HG02943 (cell line): ENCODE measurements around the gene KRTAP22-2.

Source experiments
- ATAC-seq: cut with Tn5 transposase; IDR thresholded peaks from one replicate; pipeline ENCODE4 v1.9.1; 2021; ENCODE audit warnings: mild to moderate bottlenecking, low read depth, moderate library complexity; ENCODE audit not compliant: unreplicated experiment

Gene KRTAP22-2

DNA sequence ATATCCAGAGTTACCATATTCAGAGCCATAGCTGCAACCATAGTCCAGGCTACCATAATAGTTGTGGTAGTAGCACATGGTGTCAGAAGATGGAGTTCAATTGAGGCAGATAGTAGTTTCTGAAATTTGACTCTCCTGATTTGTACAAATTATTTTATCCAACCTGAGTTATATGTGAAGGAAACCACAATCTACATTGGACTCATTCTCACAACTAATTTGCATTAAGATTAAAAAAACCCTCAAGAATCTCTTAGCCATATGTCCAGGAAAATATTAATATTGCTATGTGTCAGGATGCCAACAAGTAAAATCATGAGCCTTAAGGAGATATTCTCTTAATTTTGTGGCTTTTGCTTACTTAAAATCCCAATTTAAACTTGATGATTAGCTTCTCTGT lies at the start of gene KRTAP22-2:
Gene KRTAP22-2, minus strand, starts transcription at position 101 of the 400 bp plus-strand sequence.
- ATAC-seq: no peak

DNA sequence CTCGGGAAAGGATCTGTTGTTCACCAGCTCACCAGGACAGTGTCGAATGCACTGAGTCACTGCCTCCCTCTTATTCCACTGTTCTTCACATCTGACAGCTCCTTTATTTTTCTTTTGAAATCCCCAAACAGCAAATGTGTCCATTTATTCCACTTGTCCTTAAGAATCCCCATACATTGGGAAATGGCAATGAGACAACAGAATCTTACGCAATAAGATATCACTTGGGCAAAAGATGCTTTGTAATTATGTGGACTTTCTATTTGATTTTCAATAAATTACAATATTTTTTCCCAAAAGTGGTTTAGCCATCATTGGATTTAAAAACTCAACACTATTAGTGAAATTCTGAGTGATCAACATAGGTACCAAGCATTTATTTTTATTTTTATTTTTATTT lies 48.5 kb upstream of the KRTAP22-2 start:
- ATAC-seq: no peak

DNA sequence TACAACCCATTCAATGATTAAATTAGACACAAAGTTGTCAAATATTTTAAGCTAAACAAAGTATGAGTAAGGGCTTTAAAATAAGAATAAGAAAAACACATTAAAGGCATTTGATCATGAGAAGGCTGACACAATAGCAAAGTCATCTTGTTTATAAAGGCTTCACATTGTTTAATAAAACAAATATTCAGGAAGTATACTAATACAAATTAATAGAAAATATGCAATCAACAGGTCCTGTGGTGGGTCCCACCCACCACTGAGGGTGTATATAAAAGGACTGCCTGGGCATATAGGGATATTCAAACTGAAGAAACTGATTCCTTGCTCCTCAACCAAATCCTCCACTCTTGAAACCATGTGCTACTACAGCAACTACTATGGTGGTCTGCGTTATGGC lies 44.7 kb upstream of the KRTAP22-2 start, which contains the start of gene KRTAP20-2:
Gene KRTAP20-2, plus strand, starts transcription at position 301 of the 400 bp plus-strand sequence. Its CDS starts 58 bp downstream, at position 359.
- ATAC-seq: no peak

DNA sequence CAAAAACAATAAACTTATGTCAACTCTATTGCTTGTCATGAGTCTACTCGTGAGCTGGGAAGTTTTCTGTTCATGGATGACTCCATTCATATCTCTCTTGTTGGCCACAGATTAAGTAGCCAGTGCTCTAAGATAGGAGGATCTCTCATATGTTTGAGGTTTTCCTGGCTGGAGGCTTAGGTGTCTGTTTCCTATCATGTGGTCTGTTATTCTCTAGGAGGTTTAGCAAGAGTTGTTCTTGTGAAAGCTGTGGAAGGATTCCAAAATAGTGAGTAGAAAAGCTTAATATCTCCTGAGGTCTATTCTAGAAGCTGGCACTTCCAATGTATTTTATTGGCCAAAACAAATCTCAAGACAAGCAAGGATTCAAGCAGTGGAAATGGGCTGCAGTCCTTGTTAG lies 39.0 kb upstream of the KRTAP22-2 start:
- no peak for ATAC-seq

DNA sequence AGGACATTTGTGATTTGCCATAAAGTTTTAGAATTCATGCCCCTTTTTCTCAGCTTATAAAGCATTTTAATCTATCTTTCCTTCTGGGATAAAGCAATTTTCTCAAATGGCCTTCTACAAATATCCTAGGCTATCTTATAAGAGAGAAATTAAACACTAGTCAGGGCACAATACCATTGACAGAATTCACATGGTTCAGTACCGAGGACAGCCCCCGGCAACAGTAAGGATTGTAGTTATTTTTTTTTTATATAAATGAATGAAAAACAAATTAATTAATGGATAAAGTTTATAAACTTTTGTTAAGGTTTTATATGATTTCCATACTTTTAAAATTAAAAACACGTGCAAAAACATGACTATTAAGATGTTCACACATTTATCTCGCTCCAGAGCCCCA lies 37.9 kb upstream of the KRTAP22-2 start:
- no peak for ATAC-seq

GRCh38 chr21:30625449-30626165 lies 35.4 kb upstream of the KRTAP22-2 start:
- ATAC-seq: no peak

DNA sequence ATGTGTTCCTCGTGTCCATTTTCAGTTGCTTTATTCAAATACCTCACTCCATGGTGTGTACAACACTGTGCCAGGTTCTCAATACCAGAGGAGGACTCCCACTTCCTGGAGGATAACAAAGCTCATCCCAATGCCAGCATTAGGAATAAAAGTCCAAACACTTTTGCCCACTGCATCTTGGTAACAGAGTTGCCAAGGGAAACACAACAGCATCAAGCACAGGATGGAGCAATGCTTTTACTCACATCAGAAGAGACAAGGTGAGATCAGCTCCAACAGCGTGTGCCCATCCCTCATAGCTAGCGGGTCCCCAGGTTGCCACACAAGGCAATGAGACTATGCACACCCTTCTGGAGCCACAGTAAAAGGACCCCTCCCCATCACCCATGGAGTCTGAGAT lies 33.2 kb upstream of the KRTAP22-2 start:
- no peak for ATAC-seq

GRCh38 chr21:30620522-30620921 lies 30.3 kb upstream of the KRTAP22-2 start, which contains the start of gene KRTAP20-4:
Gene KRTAP20-4 (plus strand): TSS chr21:30620627.
- ATAC-seq: no peak

DNA sequence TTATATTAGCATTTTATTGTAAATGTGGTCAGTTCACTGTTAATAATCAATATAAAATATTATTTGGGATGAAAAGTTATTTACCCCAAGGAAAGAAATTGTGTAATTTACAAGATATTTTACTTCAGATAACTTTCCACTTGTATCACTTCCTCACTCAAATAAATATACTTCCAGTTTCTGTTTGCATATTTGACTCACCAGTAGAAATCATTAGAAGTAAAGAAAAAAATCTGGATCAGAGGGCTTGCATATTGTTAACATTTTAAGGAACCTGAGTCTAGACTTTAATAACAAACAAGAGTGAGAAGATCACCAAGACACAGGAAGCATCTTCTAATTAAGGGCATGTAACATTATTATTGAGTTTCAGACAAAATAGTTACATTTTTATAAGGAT lies 29.9 kb upstream of the KRTAP22-2 start:
- ATAC-seq: no peak

- no peak for ATAC-seq
Observed at GRCh38 chr21:30616125-30616524, 25.9 kb upstream of the KRTAP22-2 start, which contains the start of gene KRTAP20-1. Gene KRTAP20-1 (plus strand): TSS chr21:30616425. CDS start chr21:30616455, 30 bp downstream.

DNA sequence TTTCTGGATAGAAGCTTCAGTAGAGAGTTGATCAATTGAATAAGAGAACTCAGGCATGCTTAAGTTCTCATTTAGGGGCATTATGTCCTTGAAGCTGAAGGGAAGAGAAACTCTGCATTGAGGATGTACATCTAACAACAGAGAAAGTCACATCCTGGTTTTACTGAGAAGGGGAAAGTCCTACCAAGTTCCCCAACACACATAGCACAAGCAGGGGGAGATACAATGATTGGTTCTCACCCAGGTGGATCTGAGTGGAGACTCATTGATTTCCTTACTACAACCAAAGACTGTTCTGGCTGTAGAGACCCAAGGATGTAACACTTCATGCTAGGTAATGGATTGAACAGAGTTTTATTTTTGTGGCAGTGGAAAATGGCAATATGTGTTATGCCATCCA lies 25.0 kb upstream of the KRTAP22-2 start:
- ATAC-seq: no peak

DNA sequence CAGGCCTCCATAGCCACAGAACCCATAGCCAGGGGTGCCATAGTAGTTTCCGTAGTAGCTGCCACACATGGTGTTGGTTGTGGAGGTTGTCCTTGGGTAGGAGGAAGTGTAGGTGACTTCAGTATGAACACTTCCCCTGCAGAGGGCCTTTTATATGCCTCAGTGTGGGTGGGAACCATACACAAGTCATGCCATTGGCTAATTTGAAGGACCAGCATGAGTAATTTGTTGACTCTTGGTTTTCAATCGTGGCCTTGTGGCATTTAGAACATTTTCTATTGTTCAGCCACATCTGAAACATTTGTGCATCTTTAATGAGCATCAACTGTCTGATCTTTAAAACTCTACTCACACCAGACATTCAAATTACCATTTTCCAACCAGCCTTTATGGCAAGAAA lies 23.6 kb upstream of the KRTAP22-2 start, which contains the start of gene KRTAP6-1:
Gene KRTAP6-1, minus strand, starts transcription at position 95 of the 400 bp plus-strand sequence. Its CDS starts 26 bp downstream, at position 69.
- no peak for ATAC-seq

GRCh38 chr21:30612132-30612531 lies 21.9 kb upstream of the KRTAP22-2 start:
- no peak for ATAC-seq

GRCh38 chr21:30605968-30606367 lies 15.8 kb upstream of the KRTAP22-2 start:
- no peak for ATAC-seq

DNA sequence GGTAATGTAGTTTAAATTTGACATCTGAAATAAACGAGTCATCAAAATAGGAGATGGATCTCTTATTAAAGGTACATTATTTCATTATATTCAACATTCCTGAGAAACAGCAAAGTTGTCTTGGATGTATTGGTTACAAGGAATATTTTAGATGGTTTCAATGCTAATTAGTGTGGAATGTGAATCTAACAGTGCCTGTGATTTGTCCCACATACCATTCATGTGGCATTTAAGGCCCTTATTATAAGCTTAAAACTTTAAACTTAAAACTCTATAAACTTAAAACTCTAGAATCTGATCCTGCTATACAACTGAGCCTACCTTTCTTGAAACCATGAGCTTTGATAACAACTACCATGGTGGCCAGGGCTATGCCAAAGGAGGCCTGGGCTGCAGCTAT lies 10.6 kb upstream of the KRTAP22-2 start, which contains the start of gene KRTAP22-1:
Gene KRTAP22-1, plus strand, starts transcription at position 301 of the 400 bp plus-strand sequence.
- ATAC-seq: no peak

DNA sequence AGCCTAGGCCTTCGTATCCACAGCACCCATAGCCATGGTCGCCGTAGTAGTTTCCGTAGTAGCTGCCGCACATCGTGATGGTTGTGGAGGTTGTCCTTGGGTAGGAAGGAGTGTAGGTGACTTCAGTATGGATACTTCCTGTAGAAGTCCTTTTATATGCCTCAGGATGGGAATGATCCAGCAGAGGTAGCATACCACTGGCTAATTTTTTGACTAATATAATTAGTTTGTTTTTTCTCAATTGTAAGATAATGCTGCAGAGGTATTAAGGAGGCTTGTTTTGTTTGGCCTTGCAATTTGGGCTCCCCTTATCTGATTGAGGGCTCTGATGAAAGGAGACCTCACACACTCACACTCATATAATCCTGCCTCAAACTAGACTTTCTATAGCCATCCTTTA lies 8.6 kb upstream of the KRTAP22-2 start, which contains the start of gene KRTAP6-2:
Gene KRTAP6-2, minus strand, starts transcription at position 101 of the 400 bp plus-strand sequence. Its CDS starts 28 bp downstream, at position 73.
- ATAC-seq: no peak

DNA sequence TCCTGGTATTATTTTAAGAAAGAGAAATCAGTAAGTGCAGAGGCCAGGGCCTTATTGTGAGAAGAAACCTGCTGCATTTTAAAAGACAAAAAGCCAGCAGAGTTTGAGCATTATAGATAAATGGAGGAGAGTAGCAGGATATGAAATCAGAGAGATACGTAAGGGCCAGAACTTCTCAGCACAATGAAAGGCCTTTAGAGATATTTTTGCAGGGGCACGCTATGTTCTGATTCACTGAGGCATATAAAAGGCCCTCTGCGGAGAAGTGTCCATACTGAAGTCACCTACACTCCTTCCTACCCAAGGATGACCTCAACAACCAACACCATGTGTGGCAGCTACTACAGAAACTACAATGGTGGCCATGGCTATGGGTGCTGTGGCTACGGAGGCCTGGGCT lies 1.9 kb upstream of the KRTAP22-2 start, which contains the start of gene KRTAP6-3:
Gene KRTAP6-3, plus strand, starts transcription at position 301 of the 400 bp plus-strand sequence. Its CDS starts 6 bp downstream, at position 307.
- ATAC-seq: no peak

- no peak for ATAC-seq
Observed at GRCh38 chr21:30582870-30583269, 7.3 kb downstream of the KRTAP22-2 start.

- ATAC-seq: no peak
Observed at GRCh38 chr21:30580132-30580531, 10.1 kb downstream of the KRTAP22-2 start.

DNA sequence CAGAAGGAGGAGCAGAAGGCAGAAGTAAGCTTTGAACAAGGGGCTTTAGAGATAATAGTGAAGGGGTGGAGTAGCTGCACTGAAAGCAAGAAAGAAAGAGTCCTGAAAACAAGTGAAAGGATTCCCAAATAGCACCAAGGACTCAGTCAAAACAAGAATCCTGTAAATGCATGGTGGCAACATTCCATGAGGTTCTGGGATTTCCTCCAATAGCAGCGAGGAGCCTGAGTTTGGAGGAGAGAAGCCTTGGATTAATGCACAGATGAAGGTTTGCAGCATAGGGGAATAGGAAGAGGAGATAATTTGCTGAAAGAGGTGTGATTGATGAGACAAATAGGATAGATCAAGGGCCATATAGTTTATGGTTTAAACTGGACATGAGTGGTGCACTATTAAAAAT lies 10.9 kb downstream of the KRTAP22-2 start:
- ATAC-seq: no peak

DNA sequence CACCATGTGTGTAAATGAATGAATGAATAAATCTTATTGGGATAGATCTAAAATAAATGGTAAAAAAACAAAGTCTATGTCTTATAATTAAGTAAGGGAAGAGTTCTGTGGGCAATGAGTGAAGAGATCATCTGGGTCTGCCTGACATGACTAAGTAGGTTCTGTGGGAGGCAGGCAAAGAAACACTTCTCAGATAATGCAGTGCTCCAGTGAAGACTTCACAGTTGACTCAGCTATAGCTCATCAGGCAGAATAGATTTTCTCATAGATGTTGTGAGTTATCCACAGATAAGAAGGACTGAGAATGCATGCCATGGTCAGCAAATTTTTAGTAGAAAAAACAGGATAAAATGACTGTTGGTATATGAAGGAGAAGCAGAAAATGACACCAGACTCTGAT lies 12.4 kb downstream of the KRTAP22-2 start:
- ATAC-seq: no peak

DNA sequence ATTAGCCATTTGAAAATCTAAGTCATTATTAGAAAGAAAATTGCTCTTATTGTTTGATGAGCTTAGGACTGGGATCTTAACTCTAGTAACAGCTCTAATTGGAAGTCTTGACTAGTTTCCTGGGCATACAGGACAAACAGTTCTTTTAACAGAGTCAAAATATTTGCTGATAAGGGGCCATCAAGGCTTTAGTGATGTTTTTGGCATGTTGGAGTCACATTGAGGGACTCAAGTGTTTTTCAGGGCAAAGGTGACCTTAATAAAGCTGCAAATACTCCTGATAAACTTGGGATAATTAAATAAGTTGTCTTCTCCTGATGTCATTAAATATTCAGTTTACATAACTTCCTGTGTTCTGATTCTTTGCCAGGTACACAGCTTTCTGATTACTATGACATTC lies 22.6 kb downstream of the KRTAP22-2 start:
- ATAC-seq: no peak
